Panc1 (cell line): ENCODE results near the gene ZNF516. TPM values are rescaled to one million over a fixed set of nuclear protein-coding genes. Genes with fewer than 3 reads are reported as not detected.

Source experiments
- ATAC-seq: fragments of 200-7000 bp; cut with Tn5 transposase; 2 replicates; pipeline ENCODE4 v1.9.1; 2020; ENCODE audit warnings: mild to moderate bottlenecking, moderate library complexity
- BruUV-seq: library from RNA; stranded (reverse); fragments of 400-500 nt; replicated peaks from 2 replicates; lab custom pipeline; 2021; lab: Mats Ljungman, UMichigan
- CTCF ChIA-PET: fragments of 300-600 bp; sonication (Branson Sonifier 250); formaldehyde crosslinking; loops from one replicate; lab custom pipeline; 2022; ENCODE audit warnings: antibody characterized with exemption; lab: Charles Lee
- POLR2A ChIA-PET: fragments of 300-600 bp; sonication (Branson Sonifier 250); formaldehyde crosslinking; loops from one replicate; lab custom pipeline; 2022; ENCODE audit warnings: antibody characterized with exemption; lab: Charles Lee
- DNase-seq: peaks from one replicate; pipeline ENCODE4 v3.0.0-alpha.2; 2010; ENCODE audit warnings: low read depth, low spot score
- H3K27ac ChIP-seq: 2 replicates; pipeline ENCODE4 v1.5.1; 2011; ENCODE audit warnings: mild to moderate bottlenecking, low read length, inconsistent platforms
- H3K27me3 ChIP-seq: fragments of 200-500 bp; sonication (Bioruptor generic); 2 replicates; pipeline ENCODE4 v1.6.0; 2014; ENCODE audit warnings: low read length, inconsistent platforms; ENCODE audit not compliant: control insufficient read depth, insufficient read depth
- H3K36me3 ChIP-seq: fragments of 200-500 bp; sonication (Bioruptor generic); 2 replicates; pipeline ENCODE4 v1.5.1; 2014; ENCODE audit warnings: inconsistent platforms, mild to moderate bottlenecking, low read length, moderate library complexity; ENCODE audit not compliant: control insufficient read depth, insufficient read depth
- H3K4me1 ChIP-seq: 2 replicates; pipeline ENCODE4 v1.5.1; 2011; ENCODE audit warnings: inconsistent platforms, mild to moderate bottlenecking, low read length, moderate library complexity; ENCODE audit not compliant: control insufficient read depth, insufficient read depth
- H3K4me3 ChIP-seq, 2 experiments: 2 replicates each; pipeline ENCODE4 v1.5.1; 2011 to 2012; ENCODE audit warnings: low read depth in 2 of 2, low read length in 2 of 2, mild to moderate bottlenecking in 2 of 2, inconsistent platforms in 1 of 2, moderate library complexity in 1 of 2
- H3K9me3 ChIP-seq: fragments of 200-500 bp; sonication (Bioruptor generic); 2 replicates; pipeline ENCODE4 v1.5.1; 2014; ENCODE audit warnings: low read depth, mild to moderate bottlenecking, inconsistent platforms, low read length, moderate library complexity; ENCODE audit not compliant: control insufficient read depth, insufficient read depth
- POLR2AphosphoS5 ChIP-seq: IDR thresholded peaks from 2 replicates; pipeline ENCODE4 v1.6.1; 2012; ENCODE audit warnings: mild to moderate bottlenecking, low read depth, low read length, moderate library complexity
- SIN3A ChIP-seq: IDR thresholded peaks from 2 replicates; pipeline ENCODE4 v1.6.1; 2012; ENCODE audit warnings: low read depth, mild to moderate bottlenecking, low read length, moderate library complexity, borderline replicate concordance; ENCODE audit not compliant: insufficient read depth
- TCF7L2 ChIP-seq: IDR thresholded peaks from 2 replicates; pipeline ENCODE4 v1.6.1; 2011; ENCODE audit warnings: mild to moderate bottlenecking, low read depth, low read length, inconsistent platforms
- in situ Hi-C: cut with HindIII; loops from 2 replicates; pipeline ENCODE4 v1.10.0; 2016; ENCODE audit warnings: low sequenced_read_pairs, low pct_unique_long_range_greater_than_20kb
- intact Hi-C: fragments of 100-400 bp; cut with micrococcal nuclease; formaldehyde crosslinking; loops from one replicate; pipeline ENCODE4 v1.10.0; 2022; ENCODE audit not compliant: unreplicated experiment
- total RNA-seq: library from RNA; stranded (reverse); gene quantifications from one replicate; pipeline ENCODE4 v1.2.1, GENCODE V29; 2021; ENCODE audit not compliant: unreplicated experiment
- TF ChIP-seq, protein P1 (sequence below), 2 experiments: IDR thresholded peaks; 2 replicates each; pipeline ENCODE4 v1.6.1; 2011 to 2012; ENCODE audit warnings: low read depth in 2 of 2, control low read depth in 1 of 2, low read length in 1 of 2, mild to moderate bottlenecking in 1 of 2, moderate library complexity in 1 of 2; ENCODE audit not compliant: insufficient read depth in 1 of 2
- TF ChIP-seq, protein P2 (sequence below): fragments of 450-650 bp; IDR thresholded peaks from 2 replicates; pipeline ENCODE4 v1.5.1; 2017; ENCODE audit warnings: mild to moderate bottlenecking

The ZNF516 gene
- total RNA-seq, 1 experiment from 2014 or later: 28.6 TPM

- no peak for DNase-seq
- intact Hi-C loops (loop anchor here (10.0 kb wide), 1 partner anchor 1689 kb away; no protein-coding TSS in a partner anchor), in situ Hi-C loops (no loop called here)
- ChIA-PET CTCF (no interaction called here), POLR2A (no interaction called here)
- H3K4me1 ChIP-seq: peaks cover 8% of the 10 kb centered on the region; the same call in 1 of the 2 replicates
- no peaks in the 10 kb centered on the region for H3K36me3 ChIP-seq
- H3K4me3 ChIP-seq: no peak overlapping the region
- H3K9me3 ChIP-seq: no peaks in the 10 kb centered on the region
- peaks cover 2% of the 10 kb centered on the region; the same call in 1 of the 2 replicates for H3K27me3 ChIP-seq
- ATAC-seq: no peak
- no peak overlapping the region for H3K27ac ChIP-seq
- BruUV-seq: no TSS peak
- TF ChIP-seq POLR2AphosphoS5: no peak
- TF ChIP-seq, protein P1, sequence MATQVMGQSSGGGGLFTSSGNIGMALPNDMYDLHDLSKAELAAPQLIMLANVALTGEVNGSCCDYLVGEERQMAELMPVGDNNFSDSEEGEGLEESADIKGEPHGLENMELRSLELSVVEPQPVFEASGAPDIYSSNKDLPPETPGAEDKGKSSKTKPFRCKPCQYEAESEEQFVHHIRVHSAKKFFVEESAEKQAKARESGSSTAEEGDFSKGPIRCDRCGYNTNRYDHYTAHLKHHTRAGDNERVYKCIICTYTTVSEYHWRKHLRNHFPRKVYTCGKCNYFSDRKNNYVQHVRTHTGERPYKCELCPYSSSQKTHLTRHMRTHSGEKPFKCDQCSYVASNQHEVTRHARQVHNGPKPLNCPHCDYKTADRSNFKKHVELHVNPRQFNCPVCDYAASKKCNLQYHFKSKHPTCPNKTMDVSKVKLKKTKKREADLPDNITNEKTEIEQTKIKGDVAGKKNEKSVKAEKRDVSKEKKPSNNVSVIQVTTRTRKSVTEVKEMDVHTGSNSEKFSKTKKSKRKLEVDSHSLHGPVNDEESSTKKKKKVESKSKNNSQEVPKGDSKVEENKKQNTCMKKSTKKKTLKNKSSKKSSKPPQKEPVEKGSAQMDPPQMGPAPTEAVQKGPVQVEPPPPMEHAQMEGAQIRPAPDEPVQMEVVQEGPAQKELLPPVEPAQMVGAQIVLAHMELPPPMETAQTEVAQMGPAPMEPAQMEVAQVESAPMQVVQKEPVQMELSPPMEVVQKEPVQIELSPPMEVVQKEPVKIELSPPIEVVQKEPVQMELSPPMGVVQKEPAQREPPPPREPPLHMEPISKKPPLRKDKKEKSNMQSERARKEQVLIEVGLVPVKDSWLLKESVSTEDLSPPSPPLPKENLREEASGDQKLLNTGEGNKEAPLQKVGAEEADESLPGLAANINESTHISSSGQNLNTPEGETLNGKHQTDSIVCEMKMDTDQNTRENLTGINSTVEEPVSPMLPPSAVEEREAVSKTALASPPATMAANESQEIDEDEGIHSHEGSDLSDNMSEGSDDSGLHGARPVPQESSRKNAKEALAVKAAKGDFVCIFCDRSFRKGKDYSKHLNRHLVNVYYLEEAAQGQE (IDR thresholded peaks at IDR 0.05; ENCODE audit: insufficient read depth in 1 of 2, low read depth in 2 of 2, low read length in 1 of 2): no peak
- TF ChIP-seq TCF7L2: no peak
- TF ChIP-seq SIN3A: no peak
- TF ChIP-seq, protein P2, sequence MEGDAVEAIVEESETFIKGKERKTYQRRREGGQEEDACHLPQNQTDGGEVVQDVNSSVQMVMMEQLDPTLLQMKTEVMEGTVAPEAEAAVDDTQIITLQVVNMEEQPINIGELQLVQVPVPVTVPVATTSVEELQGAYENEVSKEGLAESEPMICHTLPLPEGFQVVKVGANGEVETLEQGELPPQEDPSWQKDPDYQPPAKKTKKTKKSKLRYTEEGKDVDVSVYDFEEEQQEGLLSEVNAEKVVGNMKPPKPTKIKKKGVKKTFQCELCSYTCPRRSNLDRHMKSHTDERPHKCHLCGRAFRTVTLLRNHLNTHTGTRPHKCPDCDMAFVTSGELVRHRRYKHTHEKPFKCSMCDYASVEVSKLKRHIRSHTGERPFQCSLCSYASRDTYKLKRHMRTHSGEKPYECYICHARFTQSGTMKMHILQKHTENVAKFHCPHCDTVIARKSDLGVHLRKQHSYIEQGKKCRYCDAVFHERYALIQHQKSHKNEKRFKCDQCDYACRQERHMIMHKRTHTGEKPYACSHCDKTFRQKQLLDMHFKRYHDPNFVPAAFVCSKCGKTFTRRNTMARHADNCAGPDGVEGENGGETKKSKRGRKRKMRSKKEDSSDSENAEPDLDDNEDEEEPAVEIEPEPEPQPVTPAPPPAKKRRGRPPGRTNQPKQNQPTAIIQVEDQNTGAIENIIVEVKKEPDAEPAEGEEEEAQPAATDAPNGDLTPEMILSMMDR: no peak
Observed at GRCh38 chr18:76343938-76344569, 151.0 kb downstream of the ZNF516 start.

DNA sequence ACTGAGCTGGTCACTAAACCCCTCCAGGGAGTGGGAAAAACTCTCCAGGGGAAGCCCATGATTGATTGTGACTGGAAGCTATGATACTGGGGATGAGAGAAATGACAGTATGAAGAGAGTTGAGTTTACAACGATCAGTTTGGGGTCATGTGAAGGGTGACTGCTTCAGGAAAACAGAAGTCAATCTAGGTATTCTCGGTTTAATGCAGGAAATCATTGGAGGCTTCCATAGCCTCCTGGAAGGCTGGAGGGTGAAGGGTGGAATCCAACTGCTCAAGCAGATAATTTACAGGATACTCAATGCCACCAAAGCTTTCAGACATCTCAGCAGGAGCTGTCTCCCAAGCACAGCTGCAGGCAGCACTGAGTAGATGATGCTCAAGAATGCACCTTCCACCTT, 154.6 kb downstream of the ZNF516 start:
- BruUV-seq: no TSS peak
- Histone ChIP-seq H3K36me3 (no peaks in the 10 kb centered on the region), H3K4me3 (no peak overlapping the region), H3K9me3 (no peaks in the 10 kb centered on the region), H3K27ac (no peak overlapping the region), H3K27me3 (peaks cover 8% of the 10 kb centered on the region; the same call in 1 of the 2 replicates), H3K4me1 (no peaks in the 10 kb centered on the region)
- ChIA-PET CTCF (no interaction called here), POLR2A (no interaction called here)
- DNase-seq (no peak), ATAC-seq (no peak)
- in situ Hi-C loops: no loop called here
- intact Hi-C loops: loop anchor here (10.0 kb wide), 1 partner anchor 1686 kb away; no protein-coding TSS in a partner anchor
- TF ChIP-seq, protein P1 (IDR thresholded peaks at IDR 0.05; ENCODE audit: insufficient read depth in 1 of 2, low read depth in 2 of 2, low read length in 1 of 2): no peak
- TF ChIP-seq TCF7L2: no peak
- no peak for TF ChIP-seq SIN3A
- TF ChIP-seq POLR2AphosphoS5: no peak
- TF ChIP-seq, protein P2: no peak
